ENCODE data around the gene IGSF21. TPM values are rescaled to one million over a fixed set of nuclear protein-coding genes. Genes with fewer than 3 reads are reported as not detected.

IGSF21 gene
- polyA plus RNA-seq, 3 donors = not detected

GRCh38 chr1:18104546-18105100 lies 3.0 kb upstream of the IGSF21 start:
- Mint-ChIP-seq H3K9me3 (peaks cover 3 to 11% (median 6%) of the 10 kb centered on the region in 7 donors), H3K27ac (no peak overlapping the region), H3K4me1 (peaks cover 5% of the 10 kb centered on the region), H3K36me3 (no peaks in the 10 kb centered on the region), H3K4me3 (no peak overlapping the region), H3K27me3 (ENCODE audit: low read depth in 3 of 3) (peaks cover 40 to 46% (median 41%) of the 10 kb centered on the region in 3 donors)
- no peaks in the 10 kb centered on the region for H4K20me1 ChIP-seq (ENCODE audit: insufficient read depth, low read length)
- no peaks in the 10 kb centered on the region for H3K4me1 ChIP-seq (ENCODE audit: control insufficient read depth in 1 of 2, insufficient read depth in 2 of 2, low read length in 2 of 2)
- H3K79me2 ChIP-seq (ENCODE audit: insufficient read depth, low read length) = no peaks in the 10 kb centered on the region
- no peak for TF ChIP-seq CTCF (IDR thresholded peaks at IDR 0.05)
- 61% methylated on average over 7 of the region's 9 CpGs for WGBS (ENCODE audit: insufficient coverage)
- H3K4me3 ChIP-seq (replicated peaks in 1 of 3; ENCODE audit: low read depth in 2 of 3, low read length in 3 of 3) = no peak overlapping the region
- intact Hi-C loops (cut with micrococcal nuclease) = loop anchor here (5.0 kb wide), 2 partner anchors 442 to 612 kb away; no protein-coding TSS in a partner anchor
- H2AFZ ChIP-seq (ENCODE audit: insufficient read depth, low read depth, low read length, poor library complexity, severe bottlenecking) = no peak overlapping the region
- H3K4me2 ChIP-seq (replicated peaks; ENCODE audit: extremely low read depth, low read length, poor library complexity, severe bottlenecking) = no peak overlapping the region
- H3K36me3 ChIP-seq (replicated peaks in 1 of 2; ENCODE audit: control insufficient read depth in 1 of 2, insufficient read depth in 2 of 2, low read length in 2 of 2) = no peaks in the 10 kb centered on the region
- H3K27ac ChIP-seq (ENCODE audit: low read depth in 1 of 2, low read length in 2 of 2) = no peak overlapping the region
- peaks cover 0 to 10% of the 10 kb centered on the region in 2 donors for H3K9me3 ChIP-seq (replicated peaks in 1 of 2; ENCODE audit: control insufficient read depth in 1 of 2, insufficient read depth in 1 of 2, low read length in 2 of 2)
- DNase-seq = no peak
- no peak overlapping the region for H3K9ac ChIP-seq (ENCODE audit: insufficient read depth, low read length, poor library complexity, severe bottlenecking)
- H3K27me3 ChIP-seq (ENCODE audit: control insufficient read depth in 2 of 2, insufficient read depth in 2 of 2, low read length in 2 of 2) = peaks cover 19 to 39% of the 10 kb centered on the region in 2 donors

GRCh38 chr1:18105196-18105595 lies 2.4 kb upstream of the IGSF21 start:
- Mint-ChIP-seq H3K27ac (no peak overlapping the region), H3K27me3 (ENCODE audit: low read depth in 3 of 3) (peaks cover 46 to 52% (median 47%) of the 10 kb centered on the region in 3 donors), H3K9me3 (peaks cover 4 to 13% (median 7%) of the 10 kb centered on the region in 7 donors), H3K4me3 (no peak overlapping the region), H3K4me1 (peaks cover 7% of the 10 kb centered on the region), H3K36me3 (no peaks in the 10 kb centered on the region)
- Histone ChIP-seq H3K27me3 (ENCODE audit: control insufficient read depth in 2 of 2, insufficient read depth in 2 of 2, low read length in 2 of 2) (peaks cover 25 to 45% of the 10 kb centered on the region in 2 donors), H3K4me2 (replicated peaks; ENCODE audit: extremely low read depth, low read length, poor library complexity, severe bottlenecking) (no peak overlapping the region), H3K9ac (ENCODE audit: insufficient read depth, low read length, poor library complexity, severe bottlenecking) (no peak overlapping the region), H3K4me1 (ENCODE audit: control insufficient read depth in 1 of 2, insufficient read depth in 2 of 2, low read length in 2 of 2) (no peaks in the 10 kb centered on the region), H3K9me3 (replicated peaks in 1 of 2; ENCODE audit: control insufficient read depth in 1 of 2, insufficient read depth in 1 of 2, low read length in 2 of 2) (peaks cover 0 to 10% of the 10 kb centered on the region in 2 donors), H3K4me3 (replicated peaks in 1 of 3; ENCODE audit: low read depth in 2 of 3, low read length in 3 of 3) (no peak overlapping the region), H3K79me2 (ENCODE audit: insufficient read depth, low read length) (no peaks in the 10 kb centered on the region), H4K20me1 (ENCODE audit: insufficient read depth, low read length) (no peaks in the 10 kb centered on the region), H3K36me3 (replicated peaks in 1 of 2; ENCODE audit: control insufficient read depth in 1 of 2, insufficient read depth in 2 of 2, low read length in 2 of 2) (no peaks in the 10 kb centered on the region), H3K27ac (ENCODE audit: low read depth in 1 of 2, low read length in 2 of 2) (no peak overlapping the region), H2AFZ (ENCODE audit: insufficient read depth, low read depth, low read length, poor library complexity, severe bottlenecking) (no peak overlapping the region)
- no peak for DNase-seq
- WGBS (ENCODE audit: insufficient coverage) = 88% methylated on average over 3 of the region's 4 CpGs
- intact Hi-C loops (cut with micrococcal nuclease) = no loop called here
- no peak for TF ChIP-seq CTCF (IDR thresholded peaks at IDR 0.05)
